ENCODE data around the gene OR8G1. TPM values are rescaled to one million over a fixed set of nuclear protein-coding genes. Genes with fewer than 3 reads are reported as not detected.

The OR8G1 gene
- total and polyA plus RNA-seq, 2 of the 8 experiments (the other 6 are each of a cell fraction or from before 2014, with no cell fraction given) = not detected

DNA sequence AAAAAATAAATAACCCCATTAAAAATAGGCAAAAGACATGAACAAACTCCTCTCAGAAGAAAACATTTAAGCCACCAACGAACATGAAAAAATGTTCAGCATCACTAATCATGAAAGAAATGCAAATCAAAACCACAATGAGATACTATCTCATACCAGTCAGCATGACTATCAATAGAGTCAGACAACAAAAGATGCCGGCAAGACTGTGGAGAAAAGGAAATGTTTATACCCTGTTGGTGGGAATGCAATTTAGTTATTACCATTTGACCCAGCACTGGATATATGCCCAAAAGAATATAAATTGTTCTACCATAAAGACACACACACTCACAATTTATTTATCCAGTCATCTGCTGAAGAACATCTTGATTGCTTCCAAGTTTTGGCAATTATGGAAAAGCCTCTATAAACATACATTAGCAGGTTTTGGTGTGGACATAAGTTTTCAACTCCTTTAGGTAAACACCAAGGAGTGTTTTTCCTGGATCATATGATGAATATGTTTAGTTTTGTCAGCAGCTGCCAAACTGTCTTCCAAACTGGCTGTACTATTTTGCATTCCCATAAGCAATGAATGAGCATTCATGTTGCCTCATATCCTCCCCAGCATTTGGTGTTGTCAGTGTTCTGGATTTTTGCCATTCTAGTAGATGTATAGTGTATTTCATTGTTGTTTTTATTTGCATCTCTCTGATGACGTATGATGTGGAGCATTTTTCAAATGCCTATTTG is 44.9 kb downstream of the OR8G1 start:
- no peak overlapping the region for H3K9ac ChIP-seq (replicated peaks in 1 of 4; ENCODE audit: extremely low read depth in 1 of 4, low read depth in 3 of 4, low read length in 3 of 4)
- H3K23ac ChIP-seq (ENCODE audit: insufficient read length) = no peak overlapping the region
- H2BK12ac ChIP-seq (ENCODE audit: low read depth, low read length) = no peak overlapping the region
- H2AK5ac ChIP-seq (ENCODE audit: low read depth, low read length) = no peak overlapping the region
- H3K4me3 ChIP-seq (ENCODE audit: extremely low read depth in 1 of 4, insufficient read depth in 2 of 4, low read depth in 3 of 4, low read length in 4 of 4) = no peak overlapping the region
- H4K20me1 ChIP-seq (replicated peaks in 1 of 2; ENCODE audit: control insufficient read depth in 1 of 2, insufficient read depth in 2 of 2, low read length in 2 of 2) = no peaks in the 10 kb centered on the region
- no peak overlapping the region for H2BK120ac ChIP-seq (replicated peaks; ENCODE audit: low read depth, low read length)
- CTCF ChIA-PET (ENCODE audit: partially characterized antibody) = no interaction called here
- no peak for FAIRE-seq
- no peak overlapping the region for H2AFZ ChIP-seq (ENCODE audit: low read length)
- H3K4ac ChIP-seq (replicated peaks; ENCODE audit: insufficient read length, low read depth, low read length) = no peak overlapping the region
- no peak overlapping the region for H3K27ac ChIP-seq (ENCODE audit: low read depth, low read length)
- POLR2A ChIA-PET (ENCODE audit: partially characterized antibody) = no interaction called here
- no peaks in the 10 kb centered on the region for H3K23me2 ChIP-seq (ENCODE audit: low read depth, low read length)
- H3K4me2 ChIP-seq (ENCODE audit: insufficient read depth in 1 of 2, low read depth in 2 of 2, low read length in 2 of 2) = no peak overlapping the region
- H3K36me3 ChIP-seq (ENCODE audit: control insufficient read depth in 2 of 4, insufficient read depth in 4 of 4, low read length in 3 of 4) = no peaks in the 10 kb centered on the region
- no peaks in the 10 kb centered on the region for H3K4me1 ChIP-seq (replicated peaks in 1 of 4; ENCODE audit: control insufficient read depth in 3 of 4, insufficient read depth in 4 of 4, low read length in 3 of 4)
- H4K91ac ChIP-seq (replicated peaks; ENCODE audit: insufficient read length, low read length) = no peak overlapping the region
- 93% methylated on average over 3 of the region's 3 CpGs; no CpG with 5 or more reads in 1 of the 2 experiments for WGBS, 2 experiments (ENCODE audit: extremely low coverage in 1 of 2, insufficient coverage in 1 of 2, insufficient read length in 1 of 2, insufficient replicate concordance in 2 of 2, low coverage in 1 of 2, low lambda C conversion rate in 2 of 2, missing lambda C conversion rate in 1 of 2)
- no peak overlapping the region for H2BK5ac ChIP-seq (ENCODE audit: low read depth, low read length)
- DNase-seq (ENCODE audit: low read depth in 1 of 2, low spot score in 2 of 2) = no peak
- no peaks in the 10 kb centered on the region for H3K79me2 ChIP-seq (ENCODE audit: control insufficient read depth in 1 of 2, insufficient read depth in 2 of 2, low read length in 2 of 2)
- H3K9me3 ChIP-seq (ENCODE audit: insufficient read depth in 2 of 2, low read depth in 1 of 2, low read length in 1 of 2) = no peaks in the 10 kb centered on the region
- no peak overlapping the region for H3K14ac ChIP-seq (ENCODE audit: insufficient read length)
- H2BK20ac ChIP-seq (ENCODE audit: low read length) = no peak overlapping the region
- no peak overlapping the region for H2BK15ac ChIP-seq (ENCODE audit: low read length)
- H4K5ac ChIP-seq (ENCODE audit: insufficient read length, low read depth, low read length) = no peak overlapping the region
- H3K27me3 ChIP-seq (replicated peaks in 1 of 4; ENCODE audit: control insufficient read depth in 3 of 4, extremely low read depth in 1 of 4, insufficient read depth in 3 of 4, low read length in 3 of 4) = no peaks in the 10 kb centered on the region
- no peak overlapping the region for H4K8ac ChIP-seq (ENCODE audit: extremely low read depth, insufficient read depth, low read length)
- H3K56ac ChIP-seq (replicated peaks; ENCODE audit: insufficient read length, low read depth, low read length) = no peak overlapping the region
- H3K18ac ChIP-seq (ENCODE audit: extremely low read depth, low read length) = no peak overlapping the region
- H3K79me1 ChIP-seq (ENCODE audit: low read depth, low read length) = no peaks in the 10 kb centered on the region
- TF ChIP-seq SUZ12 (IDR thresholded peaks at IDR 0.05; ENCODE audit: low read length) (no peak), CHD1 (IDR thresholded peaks at IDR 0.05; ENCODE audit: low read depth, low read length) (no peak), POLR2AphosphoS5 (IDR thresholded peaks at IDR 0.05; ENCODE audit: low read depth, low read length) (no peak), CEBPB (IDR thresholded peaks at IDR 0.05; ENCODE audit: low read depth, low read length) (no peak), SP2 (IDR thresholded peaks at IDR 0.05; ENCODE audit: low read length) (no peak), HDAC6 (IDR thresholded peaks at IDR 0.05; ENCODE audit: low read depth, low read length) (no peak), BCL11A (IDR thresholded peaks at IDR 0.05; ENCODE audit: low read depth in 2 of 2, low read length in 2 of 2) (no peak), BRCA1 (IDR thresholded peaks at IDR 0.05; ENCODE audit: low read depth, low read length) (no peak)
- TF ChIP-seq, protein P1, sequence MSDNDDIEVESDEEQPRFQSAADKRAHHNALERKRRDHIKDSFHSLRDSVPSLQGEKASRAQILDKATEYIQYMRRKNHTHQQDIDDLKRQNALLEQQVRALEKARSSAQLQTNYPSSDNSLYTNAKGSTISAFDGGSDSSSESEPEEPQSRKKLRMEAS (IDR thresholded peaks at IDR 0.05) = no peak

Data from H1 (cell line).